ENCODE data around the gene DTYMK. TPM values are rescaled to one million over a fixed set of nuclear protein-coding genes. Genes with fewer than 3 reads are reported as not detected.

Gene DTYMK
- total and polyA plus RNA-seq, 10 donors: 14.0 to 38.9 (median 19.4) TPM

DNA sequence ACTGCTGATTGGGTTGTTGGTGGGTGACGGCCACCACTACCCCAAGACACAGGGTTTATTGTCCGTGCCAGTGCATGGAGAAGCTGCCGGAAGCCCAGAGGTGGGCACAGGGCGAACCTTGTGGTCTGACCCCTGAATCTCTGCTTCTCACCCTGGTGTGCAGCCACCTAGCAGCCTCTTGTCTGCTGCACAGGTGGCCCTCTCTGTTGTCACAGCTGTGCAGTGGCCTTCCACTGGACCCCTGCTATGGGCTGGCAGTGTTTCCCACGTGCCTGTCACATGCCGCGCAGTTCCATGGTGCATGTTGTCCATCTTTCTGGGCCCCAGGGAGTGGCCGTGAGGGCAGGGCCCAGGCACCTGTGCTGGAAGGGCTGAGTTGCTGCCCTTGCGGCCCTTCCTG is 33.9 kb downstream of the DTYMK start:
- peaks cover 0 to 19% (median 0%) of the 10 kb centered on the region in 6 donors for H3K4me1 ChIP-seq
- intact Hi-C loops (cut with DNase I; ENCODE audit: low total_unique reads): no loop called here
- H3K36me3 ChIP-seq: peaks cover 6 to 80% (median 62%) of the 10 kb centered on the region in 6 donors
- H3K4me3 ChIP-seq: no peak overlapping the region
- WGBS, 5 donors: 90 to 98% (median 97%) methylated on average over 8 to 9 of the region's 9 CpGs
- H3K9me3 ChIP-seq: no peaks in the 10 kb centered on the region
- H3K27ac ChIP-seq: no peak overlapping the region
- no peak for TF ChIP-seq CTCF (IDR thresholded peaks at IDR 0.05 in 8 of 11, conservative IDR thresholded peaks at IDR 0.05 in 3 of 11)
- TF ChIP-seq POLR2A (IDR thresholded peaks at IDR 0.05): no peak
- TF ChIP-seq POLR2AphosphoS5 (IDR thresholded peaks at IDR 0.05): no peak
- no peak for DNase-seq
- H3K27me3 ChIP-seq (replicated peaks in 1 of 7): no peaks in the 10 kb centered on the region

GRCh38 chr2:241652142-241652541 is 34.5 kb downstream of the DTYMK start:
- no peak for TF ChIP-seq CTCF (IDR thresholded peaks at IDR 0.05 in 8 of 11, conservative IDR thresholded peaks at IDR 0.05 in 3 of 11)
- no peak for TF ChIP-seq POLR2AphosphoS5 (IDR thresholded peaks at IDR 0.05)
- TF ChIP-seq POLR2A (IDR thresholded peaks at IDR 0.05): no peak
- H3K9me3 ChIP-seq: no peaks in the 10 kb centered on the region

GRCh38 chr2:241649927-241650326 is 36.7 kb downstream of the DTYMK start:
- WGBS, 5 donors: 91 to 96% (median 96%) methylated on average over 6 of the region's 6 CpGs
- no peaks in the 10 kb centered on the region for H3K27me3 ChIP-seq (replicated peaks in 1 of 7)
- no peaks in the 10 kb centered on the region for H3K9me3 ChIP-seq
- TF ChIP-seq POLR2A (IDR thresholded peaks at IDR 0.05): no peak
- TF ChIP-seq POLR2AphosphoS5 (IDR thresholded peaks at IDR 0.05): no peak
- TF ChIP-seq CTCF (IDR thresholded peaks at IDR 0.05 in 8 of 11, conservative IDR thresholded peaks at IDR 0.05 in 3 of 11): no peak
- peaks cover 3 to 64% (median 43%) of the 10 kb centered on the region in 6 donors for H3K36me3 ChIP-seq
- peaks cover 0 to 47% (median 5%) of the 10 kb centered on the region in 6 donors for H3K4me1 ChIP-seq
- H3K4me3 ChIP-seq: no peak overlapping the region
- no peak overlapping the region for H3K27ac ChIP-seq
- intact Hi-C loops (cut with DNase I; ENCODE audit: low total_unique reads): no loop called here
- DNase-seq: no peak

More at GRCh38 chr2:241652142-241652541, 34.5 kb downstream of the DTYMK start:
- Histone ChIP-seq H3K4me1 (peaks cover 0 to 25% (median 0%) of the 10 kb centered on the region in 6 donors), H3K4me3 (no peak overlapping the region), H3K36me3 (peaks cover 6 to 75% (median 59%) of the 10 kb centered on the region in 6 donors), H3K27ac (no peak overlapping the region), H3K27me3 (replicated peaks in 1 of 7) (no peaks in the 10 kb centered on the region)
- 96 to 99% (median 97%) methylated on average over 9 of the region's 9 CpGs for WGBS, 5 donors
- intact Hi-C loops (cut with DNase I; ENCODE audit: low total_unique reads): no loop called here
- no peak for DNase-seq

DNA sequence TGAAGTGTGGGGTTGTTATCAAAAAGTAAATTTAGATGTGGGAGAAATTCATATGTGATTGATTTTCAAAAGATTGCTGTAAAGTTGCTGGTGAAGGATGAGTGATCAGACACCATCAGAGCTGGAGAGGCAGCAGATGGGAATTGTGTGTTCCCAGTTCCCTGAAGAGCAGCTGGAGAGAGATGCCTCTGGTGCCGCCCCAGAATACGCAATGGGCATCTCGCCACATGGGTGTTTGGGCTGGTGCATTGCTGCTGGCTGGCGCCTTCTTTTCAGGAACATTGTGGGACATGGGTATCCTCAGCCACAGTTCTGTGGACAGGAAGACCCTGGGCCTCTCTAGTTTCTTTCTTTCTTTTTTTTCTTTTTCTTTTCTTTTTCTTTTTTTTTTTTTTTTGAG is 37.2 kb downstream of the DTYMK start:
- TF ChIP-seq CTCF (IDR thresholded peaks at IDR 0.05 in 8 of 11, conservative IDR thresholded peaks at IDR 0.05 in 3 of 11): no peak
- TF ChIP-seq POLR2A (IDR thresholded peaks at IDR 0.05): no peak
- no peak for TF ChIP-seq POLR2AphosphoS5 (IDR thresholded peaks at IDR 0.05)
- H3K4me1 ChIP-seq: peaks cover 0 to 50% (median 5%) of the 10 kb centered on the region in 6 donors
- intact Hi-C loops (cut with DNase I; ENCODE audit: low total_unique reads): no loop called here
- WGBS, 5 donors: 83 to 95% (median 88%) methylated on average over 4 of the region's 4 CpGs
- H3K9me3 ChIP-seq: no peaks in the 10 kb centered on the region
- no peak for DNase-seq
- peaks cover 0 to 62% (median 37%) of the 10 kb centered on the region in 6 donors for H3K36me3 ChIP-seq
- H3K4me3 ChIP-seq: no peak overlapping the region
- no peaks in the 10 kb centered on the region for H3K27me3 ChIP-seq (replicated peaks in 1 of 7)
- H3K27ac ChIP-seq: no peak overlapping the region

All from spleen (tissue), 11 donors.